GM12878 (cell line): ENCODE results near the gene ATG101. TPM values are rescaled to one million over a fixed set of nuclear protein-coding genes. Genes with fewer than 3 reads are reported as not detected.

Experiments
- MEF2B ChIP-seq: fragments of 450-650 bp; IDR thresholded peaks from 2 replicates; pipeline ENCODE4 v1.6.1; 2018; ENCODE audit warnings: mild to moderate bottlenecking, moderate library complexity; ENCODE audit not compliant: partially characterized antibody, poor library complexity, severe bottlenecking
- MXI1 ChIP-seq: fragments of 150-350 bp; IDR thresholded peaks from 2 replicates; pipeline ENCODE4 v1.6.1; 2011; ENCODE audit warnings: low read depth, mild to moderate bottlenecking, inconsistent platforms, low read length, improper control_type of control experiment
- SREBF2 ChIP-seq: IDR thresholded peaks from 2 replicates; pipeline ENCODE4 v1.6.1; 2012; ENCODE audit warnings: mild to moderate bottlenecking, low read length
- SUPT20H ChIP-seq: IDR thresholded peaks from 2 replicates; pipeline ENCODE4 v1.6.1; 2011; ENCODE audit warnings: low read depth, mild to moderate bottlenecking, low read length, moderate library complexity, borderline replicate concordance; ENCODE audit not compliant: control insufficient read depth
- WRNIP1 ChIP-seq: IDR thresholded peaks from 2 replicates; pipeline ENCODE4 v1.6.1; 2011; ENCODE audit warnings: low read depth, low read length, improper control_type of control experiment, borderline replicate concordance
- polyA plus RNA-seq, 11 experiments: library from polyadenylated mRNA; depleted of rRNA in 4 of 11; unstranded in 6 of 11; stranded (reverse) in 5 of 11; fragments of >200 nt; fragmentation: Nextera tagmentation in 4 of 11; fragmentation: Illumina TruSeq in 1 of 11; extraction: Ambion mirVana in 4 of 11; extraction: Trizol in 1 of 11; gene quantifications; 1 replicate in 1 of 11; 2 replicates in 10 of 11; pipeline versions ENCODE4 v1.2.1 to v1.2.3, GENCODE V29; 2011 to 2016; ENCODE audit warnings: inconsistent platforms in 2 of 11, missing spikeins in 2 of 11, low read depth in 1 of 11
- total RNA-seq, 4 experiments: library from RNA; depleted of rRNA in 3 of 4; stranded (reverse); fragments of >200 nt in 3 of 4; fragmentation: Illumina TruSeq in 1 of 4; extraction: Trizol in 1 of 4; gene quantifications; 2 replicates each; pipeline versions ENCODE4 v1.2.1 to v1.2.3, GENCODE V29; 2013 to 2021
- TF ChIP-seq, protein P1 (sequence below), 3 experiments: IDR thresholded peaks in 2 of 3; conservative IDR thresholded peaks in 1 of 3; 2 replicates each; pipeline ENCODE4 v1.5.1; 2011; ENCODE audit warnings: low read depth in 3 of 3, low read length in 3 of 3, mild to moderate bottlenecking in 3 of 3, control low read depth in 2 of 3, moderate library complexity in 2 of 3, inconsistent platforms in 1 of 3, mixed read lengths in 1 of 3; ENCODE audit not compliant: control insufficient read depth in 2 of 3, insufficient read depth in 1 of 3; ENCODE audit errors: extremely low read depth in 1 of 3
- TF ChIP-seq, protein P2 (sequence below): fragments of 450-650 bp; IDR thresholded peaks from 2 replicates; pipeline ENCODE4 v1.6.1; 2017; ENCODE audit warnings: mild to moderate bottlenecking, moderate library complexity

Gene ATG101
- total and polyA plus RNA-seq, 10 of the 15 experiments (the other 5 are each of a cell fraction or from before 2014, with no cell fraction given): 2.7 to 49.8 (median 35.3) TPM

DNA sequence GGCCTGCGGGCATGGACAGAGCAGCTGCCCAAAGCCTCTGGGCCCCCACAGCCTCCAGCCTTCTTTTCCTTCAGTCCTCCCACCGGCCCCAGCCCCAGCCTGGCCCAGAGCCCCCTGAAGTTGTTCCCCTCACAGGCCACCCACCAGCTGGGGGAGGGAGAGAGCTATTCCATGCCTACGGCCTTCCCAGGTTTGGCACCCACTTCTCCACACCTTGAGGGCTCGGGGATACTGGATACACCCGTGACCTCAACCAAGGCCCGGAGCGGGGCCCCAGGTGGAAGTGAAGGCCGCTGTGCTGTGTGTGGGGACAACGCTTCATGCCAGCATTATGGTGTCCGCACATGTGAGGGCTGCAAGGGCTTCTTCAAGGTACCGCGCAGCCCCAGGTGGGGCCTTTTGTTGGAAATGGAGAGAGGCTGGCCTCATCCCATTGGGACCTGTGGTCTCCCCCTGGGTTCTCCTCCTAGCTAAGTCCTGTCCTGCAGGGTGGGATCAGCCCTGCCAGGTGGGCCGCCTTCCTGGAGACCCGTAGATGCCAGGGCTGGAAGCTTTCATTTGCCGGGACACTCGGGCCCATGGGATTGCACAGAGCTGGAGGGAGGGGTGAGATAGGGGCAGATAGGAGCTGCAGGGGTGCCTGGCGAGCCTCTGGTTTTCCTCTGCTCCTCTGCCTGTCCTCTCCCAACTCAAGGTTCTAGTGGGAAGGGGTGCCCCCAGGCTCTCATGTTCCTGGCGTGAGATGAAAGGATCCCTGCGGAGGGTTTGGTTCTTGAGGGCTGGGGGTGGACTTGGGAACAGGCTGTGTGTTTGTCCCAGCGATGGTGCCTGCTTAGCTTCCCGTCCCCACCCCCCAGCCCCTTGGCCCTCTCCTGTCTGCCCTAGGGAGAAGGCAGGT lies 14.7 kb upstream of the ATG101 start (continued):
- TF ChIP-seq, protein P1, sequence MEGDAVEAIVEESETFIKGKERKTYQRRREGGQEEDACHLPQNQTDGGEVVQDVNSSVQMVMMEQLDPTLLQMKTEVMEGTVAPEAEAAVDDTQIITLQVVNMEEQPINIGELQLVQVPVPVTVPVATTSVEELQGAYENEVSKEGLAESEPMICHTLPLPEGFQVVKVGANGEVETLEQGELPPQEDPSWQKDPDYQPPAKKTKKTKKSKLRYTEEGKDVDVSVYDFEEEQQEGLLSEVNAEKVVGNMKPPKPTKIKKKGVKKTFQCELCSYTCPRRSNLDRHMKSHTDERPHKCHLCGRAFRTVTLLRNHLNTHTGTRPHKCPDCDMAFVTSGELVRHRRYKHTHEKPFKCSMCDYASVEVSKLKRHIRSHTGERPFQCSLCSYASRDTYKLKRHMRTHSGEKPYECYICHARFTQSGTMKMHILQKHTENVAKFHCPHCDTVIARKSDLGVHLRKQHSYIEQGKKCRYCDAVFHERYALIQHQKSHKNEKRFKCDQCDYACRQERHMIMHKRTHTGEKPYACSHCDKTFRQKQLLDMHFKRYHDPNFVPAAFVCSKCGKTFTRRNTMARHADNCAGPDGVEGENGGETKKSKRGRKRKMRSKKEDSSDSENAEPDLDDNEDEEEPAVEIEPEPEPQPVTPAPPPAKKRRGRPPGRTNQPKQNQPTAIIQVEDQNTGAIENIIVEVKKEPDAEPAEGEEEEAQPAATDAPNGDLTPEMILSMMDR (IDR thresholded peaks at IDR 0.05 in 2 of 3, conservative IDR thresholded peaks at IDR 0.05 in 1 of 3; ENCODE audit: control insufficient read depth in 2 of 3, extremely low read depth in 1 of 3, insufficient read depth in 1 of 3, low read depth in 3 of 3, low read length in 3 of 3): no peak
- no peak for TF ChIP-seq WRNIP1
- TF ChIP-seq SUPT20H: no peak
- no peak for TF ChIP-seq MEF2B
- no peak for TF ChIP-seq SREBF2
- TF ChIP-seq, protein P2, sequence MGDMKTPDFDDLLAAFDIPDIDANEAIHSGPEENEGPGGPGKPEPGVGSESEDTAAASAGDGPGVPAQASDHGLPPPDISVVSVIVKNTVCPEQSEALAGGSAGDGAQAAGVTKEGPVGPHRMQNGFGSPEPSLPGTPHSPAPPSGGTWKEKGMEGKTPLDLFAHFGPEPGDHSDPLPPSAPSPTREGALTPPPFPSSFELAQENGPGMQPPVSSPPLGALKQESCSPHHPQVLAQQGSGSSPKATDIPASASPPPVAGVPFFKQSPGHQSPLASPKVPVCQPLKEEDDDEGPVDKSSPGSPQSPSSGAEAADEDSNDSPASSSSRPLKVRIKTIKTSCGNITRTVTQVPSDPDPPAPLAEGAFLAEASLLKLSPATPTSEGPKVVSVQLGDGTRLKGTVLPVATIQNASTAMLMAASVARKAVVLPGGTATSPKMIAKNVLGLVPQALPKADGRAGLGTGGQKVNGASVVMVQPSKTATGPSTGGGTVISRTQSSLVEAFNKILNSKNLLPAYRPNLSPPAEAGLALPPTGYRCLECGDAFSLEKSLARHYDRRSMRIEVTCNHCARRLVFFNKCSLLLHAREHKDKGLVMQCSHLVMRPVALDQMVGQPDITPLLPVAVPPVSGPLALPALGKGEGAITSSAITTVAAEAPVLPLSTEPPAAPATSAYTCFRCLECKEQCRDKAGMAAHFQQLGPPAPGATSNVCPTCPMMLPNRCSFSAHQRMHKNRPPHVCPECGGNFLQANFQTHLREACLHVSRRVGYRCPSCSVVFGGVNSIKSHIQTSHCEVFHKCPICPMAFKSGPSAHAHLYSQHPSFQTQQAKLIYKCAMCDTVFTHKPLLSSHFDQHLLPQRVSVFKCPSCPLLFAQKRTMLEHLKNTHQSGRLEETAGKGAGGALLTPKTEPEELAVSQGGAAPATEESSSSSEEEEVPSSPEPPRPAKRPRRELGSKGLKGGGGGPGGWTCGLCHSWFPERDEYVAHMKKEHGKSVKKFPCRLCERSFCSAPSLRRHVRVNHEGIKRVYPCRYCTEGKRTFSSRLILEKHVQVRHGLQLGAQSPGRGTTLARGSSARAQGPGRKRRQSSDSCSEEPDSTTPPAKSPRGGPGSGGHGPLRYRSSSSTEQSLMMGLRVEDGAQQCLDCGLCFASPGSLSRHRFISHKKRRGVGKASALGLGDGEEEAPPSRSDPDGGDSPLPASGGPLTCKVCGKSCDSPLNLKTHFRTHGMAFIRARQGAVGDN: no peak
- no peak for TF ChIP-seq MXI1
